H54 (cell line): ENCODE data around the gene NCS1.

ENCODE experiments used
- DNase-seq: peaks from one replicate; pipeline ENCODE4 v3.0.0; 2011; ENCODE audit warnings: low spot score, mixed read lengths; ENCODE audit not compliant: insufficient read length
- FAIRE-seq: peaks from 3 replicates; lab custom pipeline; 2011; peaks lifted over from hg19 to GRCh38; lab: Jason Lieb, UNC
- POLR2A ChIP-seq: IDR thresholded peaks from 2 replicates; pipeline ENCODE4 v1.6.1; 2011; ENCODE audit warnings: low read depth, mild to moderate bottlenecking, low read length

NCS1 gene

DNA sequence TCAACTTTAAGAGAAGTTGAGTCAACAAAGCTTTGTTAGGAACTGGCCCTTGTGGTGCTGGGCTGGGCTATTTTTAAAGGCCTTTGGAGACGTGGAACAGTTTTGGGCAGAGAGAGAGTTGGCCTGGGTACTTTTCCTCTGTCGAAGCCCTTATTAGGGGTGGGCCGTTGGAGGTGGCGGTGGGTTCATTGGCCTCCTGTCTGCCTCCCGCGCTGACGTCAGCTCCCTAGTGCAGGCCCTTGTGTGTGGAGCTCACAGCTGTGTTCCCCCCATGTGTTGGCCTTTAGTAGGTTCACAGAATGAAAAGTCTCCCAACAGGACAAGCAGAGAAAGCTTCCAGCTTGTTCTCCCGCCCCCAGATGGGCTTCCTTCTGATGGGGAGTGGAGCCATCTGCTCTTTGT, 2.7 kb downstream of the NCS1 start:
- FAIRE-seq (no peak), DNase-seq (no peak)
- TF ChIP-seq POLR2A: no peak

DNA sequence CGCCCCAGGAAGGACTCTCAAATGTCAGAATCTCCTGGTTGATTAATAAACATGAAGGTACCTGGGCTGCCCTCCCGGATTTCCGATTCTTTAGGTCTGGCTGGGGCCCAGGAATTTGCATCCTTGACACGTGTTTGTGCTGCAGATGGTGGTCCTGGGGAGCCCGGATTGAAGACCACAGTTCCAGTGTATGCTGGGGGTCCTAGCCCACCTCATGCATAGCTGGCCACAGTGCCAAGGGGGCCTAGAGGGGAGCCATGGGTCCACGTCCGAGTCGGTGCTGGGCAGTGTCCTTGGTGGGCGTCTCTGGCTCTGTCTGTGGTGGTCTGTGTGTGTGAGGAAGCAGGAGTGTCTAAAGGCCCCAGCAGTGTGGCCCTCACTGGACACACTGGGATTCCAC, 3.2 kb downstream of the NCS1 start:
- no peak for TF ChIP-seq POLR2A
- DNase-seq (no peak), FAIRE-seq (no peak)

DNA sequence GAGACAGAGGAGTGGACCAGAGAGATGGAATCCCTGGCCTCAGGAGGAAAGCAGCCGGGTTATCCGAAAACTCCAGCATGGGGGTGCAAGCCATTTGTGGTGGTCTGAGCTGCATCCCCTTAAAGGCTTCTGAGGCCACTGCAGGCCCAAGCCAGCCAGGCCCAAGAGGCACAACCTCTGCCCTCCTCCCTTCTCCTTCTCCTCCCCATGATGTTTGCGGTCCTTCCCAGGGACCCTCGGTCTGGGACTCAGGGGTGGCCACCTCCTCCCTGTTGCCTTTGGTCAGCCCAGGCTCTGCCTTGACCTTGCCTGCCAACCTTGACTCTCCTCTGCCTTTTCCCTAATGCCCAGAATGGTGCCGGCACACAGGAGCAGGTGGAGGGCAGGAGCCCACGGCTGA, 4.6 kb downstream of the NCS1 start:
- DNase-seq (no peak), FAIRE-seq (no peak)
- TF ChIP-seq POLR2A: no peak

DNA sequence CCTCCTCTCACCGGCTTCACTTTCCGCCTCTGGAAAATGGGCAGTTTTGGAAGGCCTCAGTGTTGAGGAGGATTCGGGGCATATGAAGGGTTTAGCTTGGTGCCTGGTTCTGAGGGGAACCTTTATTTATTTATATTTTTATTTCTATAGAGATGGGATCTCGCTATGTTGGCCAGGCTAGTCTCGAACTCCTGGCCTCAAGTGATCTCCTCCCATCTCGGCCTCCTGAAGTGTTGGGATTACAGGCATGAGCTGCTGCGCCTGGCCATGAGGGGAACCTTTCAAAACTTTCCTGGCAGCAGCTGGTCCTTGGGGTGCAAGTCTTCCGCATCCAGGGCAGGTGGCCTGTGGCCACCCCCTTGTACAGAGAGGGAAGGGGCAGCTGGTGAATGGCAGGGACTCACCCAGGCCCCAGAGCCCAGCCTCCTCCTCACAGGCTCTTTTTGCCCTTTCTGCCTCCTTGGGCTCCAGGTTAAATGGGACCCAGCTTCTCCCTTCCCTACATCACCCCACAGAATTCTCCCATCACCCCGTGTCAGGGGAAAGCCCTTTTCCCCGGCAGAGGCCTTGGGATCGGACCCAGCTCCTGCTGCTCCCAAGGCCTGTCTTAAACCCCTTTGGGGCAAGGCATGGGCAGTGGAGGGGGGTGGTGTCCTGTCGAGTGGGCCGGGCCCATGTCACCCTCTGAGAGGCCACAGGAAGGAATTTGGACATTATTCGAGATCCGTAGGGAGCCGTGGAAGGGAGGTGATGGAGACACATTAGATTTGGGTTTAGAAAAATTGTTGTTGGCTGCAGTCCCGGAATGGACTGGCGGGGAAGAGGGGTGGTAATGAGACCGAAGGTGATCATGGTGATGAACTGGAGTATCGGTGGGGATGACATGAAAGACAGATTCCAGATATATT, 5.9 kb downstream of the NCS1 start:
- DNase-seq (no peak), FAIRE-seq (no peak)
- no peak for TF ChIP-seq POLR2A

- no peak for DNase-seq
- no peak for TF ChIP-seq POLR2A
- FAIRE-seq: no peak
Observed at GRCh38 chr9:130179331-130179907, 7.2 kb downstream of the NCS1 start.

DNA sequence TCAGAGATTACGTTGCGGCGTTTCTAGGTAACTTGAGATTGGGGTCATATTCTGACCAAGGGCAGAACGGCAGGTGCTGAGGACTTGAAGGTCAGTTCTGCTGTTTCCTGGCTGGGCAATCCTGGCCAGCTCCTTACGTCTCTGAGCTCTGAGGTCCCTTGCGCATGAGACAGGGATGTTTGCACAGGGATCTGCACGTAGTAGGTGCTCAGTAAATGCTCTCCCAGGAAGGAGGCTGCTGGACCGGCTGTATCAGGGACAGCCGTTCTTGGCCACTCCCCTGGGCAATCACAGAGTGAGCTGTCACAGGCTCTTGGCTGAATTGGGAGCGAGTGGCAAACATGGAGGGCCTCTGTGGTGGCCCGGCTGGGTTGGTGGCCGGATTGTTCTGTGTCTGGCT, 8.3 kb downstream of the NCS1 start:
- DNase-seq: no peak
- no peak for TF ChIP-seq POLR2A
- FAIRE-seq: no peak

DNA sequence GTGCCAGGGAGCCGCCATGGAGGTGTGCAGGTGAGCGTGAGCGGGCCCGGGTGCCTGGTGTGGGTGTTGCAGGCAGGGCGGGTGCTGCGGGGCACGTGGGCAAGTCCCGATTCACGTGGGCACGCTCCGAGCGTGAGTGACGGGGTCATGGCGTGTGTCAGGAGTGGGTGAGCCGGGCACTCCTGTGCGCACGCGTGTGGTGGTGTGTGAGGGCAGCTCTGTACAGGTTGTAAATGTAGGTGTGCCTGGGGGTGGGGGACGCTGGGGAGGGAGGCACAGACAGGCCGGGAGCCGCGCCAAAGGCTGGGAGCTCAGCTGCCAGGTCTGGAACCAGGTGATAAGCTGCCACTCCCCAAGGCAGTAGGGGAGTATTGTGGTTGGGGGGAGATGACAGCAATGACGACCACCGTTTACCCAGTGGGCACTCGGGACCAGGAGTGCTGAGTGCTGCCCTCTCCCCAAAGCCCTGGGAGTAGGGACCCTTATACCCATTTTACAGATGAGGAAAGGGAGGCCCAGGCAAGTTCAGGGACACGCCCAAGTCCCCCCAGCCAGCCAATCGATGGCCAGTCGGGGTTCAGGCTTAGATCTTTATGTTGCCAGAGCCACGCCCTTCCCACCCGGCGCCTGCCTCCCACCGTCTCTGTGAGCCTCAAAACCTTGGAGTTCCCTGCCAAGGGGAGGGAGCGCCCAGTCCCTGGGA, 9.6 kb downstream of the NCS1 start:
- FAIRE-seq: no peak
- no peak for TF ChIP-seq POLR2A
- DNase-seq: no peak

- no peak for TF ChIP-seq POLR2A
- DNase-seq: no peak
- FAIRE-seq: no peak
Observed at GRCh38 chr9:130182381-130182909, 10.2 kb downstream of the NCS1 start.

GRCh38 chr9:130183133-130183762, 11.0 kb downstream of the NCS1 start:
- FAIRE-seq (no peak), DNase-seq (peak; percentile 42)
- no peak for TF ChIP-seq POLR2A

- FAIRE-seq (no peak), DNase-seq (no peak)
- TF ChIP-seq POLR2A: no peak
Observed at GRCh38 chr9:130185017-130185416, 12.8 kb downstream of the NCS1 start.

DNA sequence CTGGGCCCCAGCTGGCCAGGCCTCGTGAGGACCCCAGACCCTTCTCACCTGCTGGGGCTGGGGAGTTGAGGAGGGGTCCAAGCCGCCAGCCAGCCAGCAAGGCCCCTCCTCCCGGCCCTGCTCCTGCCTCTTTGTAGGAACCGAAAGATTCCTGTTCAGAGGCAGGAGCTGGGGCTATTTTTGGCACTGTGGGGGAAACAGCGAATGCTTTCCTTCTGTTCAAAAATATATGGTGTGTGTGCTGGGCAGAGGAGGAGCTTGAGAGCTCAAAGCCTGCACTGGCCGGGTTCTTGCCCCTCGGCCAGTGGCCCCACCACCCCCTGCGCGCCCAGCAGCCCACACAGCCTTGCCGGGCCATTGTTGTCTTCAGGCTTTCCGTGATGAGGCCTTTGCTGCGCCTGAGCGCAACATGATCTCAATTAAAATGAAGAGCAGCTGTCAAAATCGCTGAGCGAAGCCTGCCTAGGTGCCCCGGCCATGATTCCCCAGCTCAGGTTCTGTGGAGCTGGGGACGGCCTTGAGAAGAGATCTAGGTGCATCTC, 13.4 kb downstream of the NCS1 start:
- FAIRE-seq: no peak
- no peak for DNase-seq
- no peak for TF ChIP-seq POLR2A

GRCh38 chr9:130186051-130186450, 13.8 kb downstream of the NCS1 start:
- TF ChIP-seq POLR2A: no peak
- FAIRE-seq (no peak), DNase-seq (no peak)

DNA sequence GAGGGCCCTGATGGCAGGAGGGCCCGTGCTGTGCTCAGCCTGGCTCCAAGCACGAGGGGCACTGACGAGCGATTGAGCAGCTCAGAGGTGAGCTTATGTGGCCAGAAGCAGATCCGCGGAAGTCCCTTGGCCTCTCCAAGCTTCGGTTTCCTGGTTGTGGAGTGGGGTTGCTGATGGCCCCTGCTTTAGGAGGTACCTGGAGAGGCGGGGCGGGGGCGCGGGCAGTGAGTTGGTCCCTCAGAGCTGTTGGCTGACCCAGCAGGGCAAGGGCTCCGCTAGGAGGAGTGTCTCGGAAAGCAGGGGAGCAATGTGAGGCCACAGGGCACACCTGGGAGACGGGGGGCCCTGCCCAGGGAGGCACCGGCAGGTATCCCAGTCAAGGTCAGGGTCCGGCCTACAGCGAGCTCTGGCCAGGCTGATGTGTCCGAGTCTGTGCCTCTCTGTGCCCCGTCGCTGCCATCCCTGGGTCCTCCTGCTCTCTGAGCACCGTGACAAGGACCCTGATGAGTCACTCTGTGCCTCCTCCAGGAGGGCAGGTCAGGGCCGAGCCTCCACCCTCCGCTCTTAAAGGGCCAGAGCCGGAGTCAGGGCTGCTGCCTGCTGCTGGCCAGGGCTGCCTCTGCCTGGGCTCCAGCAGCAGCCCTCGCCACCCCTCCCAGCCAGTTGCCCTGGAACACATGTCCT, 14.8 kb downstream of the NCS1 start:
- peak; percentile 61 for DNase-seq
- FAIRE-seq: no peak
- TF ChIP-seq POLR2A: no peak
